Measurements from ENCODE around the gene TMEM229B. TPM values are rescaled to one million over a fixed set of nuclear protein-coding genes. Genes with fewer than 3 reads are reported as not detected.

TMEM229B gene
- total and polyA plus RNA-seq, 2 of the 4 experiments (the other 2 are of a cell fraction): under 0.01 TPM; not detected in 1

DNA sequence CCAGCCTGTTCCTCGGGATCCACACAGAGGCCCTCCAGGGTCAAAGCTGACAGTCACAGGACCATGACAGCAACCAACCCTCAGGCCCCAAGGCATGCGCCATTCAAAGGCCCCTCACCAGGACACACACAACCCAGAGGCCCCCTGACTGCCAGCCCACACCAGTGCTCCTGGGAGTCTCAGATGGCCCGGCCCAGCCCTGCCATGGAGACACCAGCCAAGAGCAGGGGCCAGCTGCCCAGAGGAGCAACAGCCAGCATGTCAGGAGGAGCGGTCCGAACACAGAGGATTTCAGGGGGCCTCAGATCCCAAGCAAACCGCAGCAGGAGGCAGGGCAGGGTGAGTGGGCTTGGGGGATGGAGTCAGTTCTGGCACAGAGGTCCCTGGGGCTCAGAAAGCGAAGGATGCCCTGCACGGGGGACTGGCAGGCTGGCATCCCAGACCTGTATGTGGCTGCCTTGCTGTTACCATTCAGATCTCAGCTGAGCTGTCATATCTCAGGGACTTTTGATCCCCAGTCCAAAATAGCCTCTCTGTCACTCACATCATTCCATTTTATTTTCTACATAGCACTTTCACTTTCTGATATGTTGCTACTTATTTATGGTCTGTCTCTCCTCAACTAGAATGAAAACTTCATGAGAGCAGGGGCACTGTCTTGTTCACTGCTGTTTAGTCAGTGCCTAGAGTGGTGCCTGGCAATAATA, 4.8 kb downstream of the TMEM229B start:
- H3K9ac ChIP-seq (ENCODE audit: low read depth, low read length): no peak overlapping the region
- WGBS, 2 experiments (ENCODE audit: extremely low coverage in 2 of 2, insufficient read length in 1 of 2): 30% methylated on average over 4 of the region's 8 CpGs; no CpG with 5 or more reads in 1 of the 2 experiments
- H4K91ac ChIP-seq (ENCODE audit: insufficient read depth, low read depth, low read length): no peak overlapping the region
- H4K8ac ChIP-seq (ENCODE audit: low read depth in 2 of 2, low read length in 2 of 2): no peak overlapping the region
- POLR2A ChIA-PET (ENCODE audit: unreplicated experiment): no interaction called here
- H2AFZ ChIP-seq (replicated peaks; ENCODE audit: low read length, poor library complexity): peak overlapping the region; percentile 49
- in situ Hi-C loops (cut with MboI; ENCODE audit: low sequenced_read_pairs) (no loop called here), intact Hi-C loops (cut with micrococcal nuclease) (no loop called here), dilution Hi-C loops (cut with HindIII; ENCODE audit: low sequenced_read_pairs, unreplicated experiment) (no loop called here)
- no peak overlapping the region for H3K18ac ChIP-seq (ENCODE audit: low read depth, low read length)
- H3K9me3 ChIP-seq (ENCODE audit: control insufficient read depth, insufficient read depth, low read length): no peaks in the 10 kb centered on the region
- H3K4me2 ChIP-seq (ENCODE audit: low read depth, low read length): no peak overlapping the region
- H3K27me3 ChIP-seq (ENCODE audit: control insufficient read depth, insufficient read depth, low read length): peaks cover 34% of the 10 kb centered on the region
- H3K27ac ChIP-seq (ENCODE audit: insufficient read depth, low read length): no peak overlapping the region
- H2BK20ac ChIP-seq (ENCODE audit: low read depth, low read length): no peak overlapping the region
- no peak overlapping the region for H3K56ac ChIP-seq (ENCODE audit: extremely low read depth, insufficient read depth, low read length)
- no peak overlapping the region for H3K4me3 ChIP-seq (ENCODE audit: insufficient read depth, low read depth, low read length)
- no peak for TF ChIP-seq CTCF (conservative IDR thresholded peaks at IDR 0.05; ENCODE audit: low read depth, low read length)
- TF ChIP-seq FOS (IDR thresholded peaks at IDR 0.05; ENCODE audit: low read depth, low read length): no peak
- no peak for TF ChIP-seq MAFK (IDR thresholded peaks at IDR 0.05; ENCODE audit: low read depth, low read length)
- TF ChIP-seq RFX5 (IDR thresholded peaks at IDR 0.05; ENCODE audit: low read depth, low read length): no peak
- TF ChIP-seq RCOR1 (IDR thresholded peaks at IDR 0.05; ENCODE audit: insufficient replicate concordance, low read length): no peak
- no peak for TF ChIP-seq RAD21 (IDR thresholded peaks at IDR 0.05; ENCODE audit: low read length)
- H3K14ac ChIP-seq (replicated peaks; ENCODE audit: low read depth, low read length): no peak overlapping the region
- no peaks in the 10 kb centered on the region for H3K4me1 ChIP-seq (ENCODE audit: control insufficient read depth, insufficient read depth, low read length)
- H4K5ac ChIP-seq (ENCODE audit: low read depth, low read length): no peak overlapping the region
- no peak overlapping the region for H2BK15ac ChIP-seq (ENCODE audit: low read depth, low read length)
- no peaks in the 10 kb centered on the region for H3K36me3 ChIP-seq (ENCODE audit: control insufficient read depth, insufficient read depth, low read length)
- H2AK5ac ChIP-seq (ENCODE audit: low read depth, low read length): no peak overlapping the region
- no peak overlapping the region for H2BK5ac ChIP-seq (ENCODE audit: low read depth, low read length, poor library complexity, severe bottlenecking)
- H3K79me1 ChIP-seq (ENCODE audit: low read depth in 1 of 2, low read length in 2 of 2): no peaks in the 10 kb centered on the region
- no TSS peak for BruUV-seq (replicated peaks)
- no peak overlapping the region for H3K23ac ChIP-seq (ENCODE audit: low read depth, low read length)
- DNase-seq: no peak
- ATAC-seq (ENCODE audit: low read depth): no peak
- CTCF ChIA-PET: no interaction called here
- H2BK120ac ChIP-seq (ENCODE audit: low read depth, low read length): no peak overlapping the region
- H4K20me1 ChIP-seq (ENCODE audit: insufficient read depth, low read length): no peaks in the 10 kb centered on the region
- H2AK9ac ChIP-seq (replicated peaks; ENCODE audit: low read depth, low read length, poor library complexity): no peak overlapping the region
- H3K9me1 ChIP-seq (ENCODE audit: insufficient read depth, low read length): no peaks in the 10 kb centered on the region
- no peak overlapping the region for H3K4ac ChIP-seq (ENCODE audit: low read depth, low read length)
